ENCODE data around the gene KSR2.

- TF ChIP-seq CTCF (IDR thresholded peaks at IDR 0.05) (no peak), POLR2AphosphoS5 (IDR thresholded peaks at IDR 0.05; ENCODE audit: low read depth, low read length) (no peak), SIN3A (IDR thresholded peaks at IDR 0.05; ENCODE audit: borderline replicate concordance, insufficient read depth, low read depth, low read length) (no peak), TCF7L2 (IDR thresholded peaks at IDR 0.05; ENCODE audit: low read depth, low read length) (no peak)
- TF ChIP-seq, protein P1, sequence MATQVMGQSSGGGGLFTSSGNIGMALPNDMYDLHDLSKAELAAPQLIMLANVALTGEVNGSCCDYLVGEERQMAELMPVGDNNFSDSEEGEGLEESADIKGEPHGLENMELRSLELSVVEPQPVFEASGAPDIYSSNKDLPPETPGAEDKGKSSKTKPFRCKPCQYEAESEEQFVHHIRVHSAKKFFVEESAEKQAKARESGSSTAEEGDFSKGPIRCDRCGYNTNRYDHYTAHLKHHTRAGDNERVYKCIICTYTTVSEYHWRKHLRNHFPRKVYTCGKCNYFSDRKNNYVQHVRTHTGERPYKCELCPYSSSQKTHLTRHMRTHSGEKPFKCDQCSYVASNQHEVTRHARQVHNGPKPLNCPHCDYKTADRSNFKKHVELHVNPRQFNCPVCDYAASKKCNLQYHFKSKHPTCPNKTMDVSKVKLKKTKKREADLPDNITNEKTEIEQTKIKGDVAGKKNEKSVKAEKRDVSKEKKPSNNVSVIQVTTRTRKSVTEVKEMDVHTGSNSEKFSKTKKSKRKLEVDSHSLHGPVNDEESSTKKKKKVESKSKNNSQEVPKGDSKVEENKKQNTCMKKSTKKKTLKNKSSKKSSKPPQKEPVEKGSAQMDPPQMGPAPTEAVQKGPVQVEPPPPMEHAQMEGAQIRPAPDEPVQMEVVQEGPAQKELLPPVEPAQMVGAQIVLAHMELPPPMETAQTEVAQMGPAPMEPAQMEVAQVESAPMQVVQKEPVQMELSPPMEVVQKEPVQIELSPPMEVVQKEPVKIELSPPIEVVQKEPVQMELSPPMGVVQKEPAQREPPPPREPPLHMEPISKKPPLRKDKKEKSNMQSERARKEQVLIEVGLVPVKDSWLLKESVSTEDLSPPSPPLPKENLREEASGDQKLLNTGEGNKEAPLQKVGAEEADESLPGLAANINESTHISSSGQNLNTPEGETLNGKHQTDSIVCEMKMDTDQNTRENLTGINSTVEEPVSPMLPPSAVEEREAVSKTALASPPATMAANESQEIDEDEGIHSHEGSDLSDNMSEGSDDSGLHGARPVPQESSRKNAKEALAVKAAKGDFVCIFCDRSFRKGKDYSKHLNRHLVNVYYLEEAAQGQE (IDR thresholded peaks at IDR 0.05; ENCODE audit: insufficient read depth in 1 of 2, low read depth in 2 of 2, low read length in 1 of 2): no peak
Observed at GRCh38 chr12:117526757-117527478, 441.9 kb downstream of the KSR2 start.
